ENCODE data around the gene HGFAC. TPM values are rescaled to one million over a fixed set of nuclear protein-coding genes. Genes with fewer than 3 reads are reported as not detected.
A peak's percentile ranks its signal among the peaks of the same experiment; 100 is the strongest.

Gene HGFAC
- total and polyA plus RNA-seq, 2 of the 13 experiments (the other 11 are each of a cell fraction or from before 2014, with no cell fraction given), result 8.5 to 63.6 TPM

DNA sequence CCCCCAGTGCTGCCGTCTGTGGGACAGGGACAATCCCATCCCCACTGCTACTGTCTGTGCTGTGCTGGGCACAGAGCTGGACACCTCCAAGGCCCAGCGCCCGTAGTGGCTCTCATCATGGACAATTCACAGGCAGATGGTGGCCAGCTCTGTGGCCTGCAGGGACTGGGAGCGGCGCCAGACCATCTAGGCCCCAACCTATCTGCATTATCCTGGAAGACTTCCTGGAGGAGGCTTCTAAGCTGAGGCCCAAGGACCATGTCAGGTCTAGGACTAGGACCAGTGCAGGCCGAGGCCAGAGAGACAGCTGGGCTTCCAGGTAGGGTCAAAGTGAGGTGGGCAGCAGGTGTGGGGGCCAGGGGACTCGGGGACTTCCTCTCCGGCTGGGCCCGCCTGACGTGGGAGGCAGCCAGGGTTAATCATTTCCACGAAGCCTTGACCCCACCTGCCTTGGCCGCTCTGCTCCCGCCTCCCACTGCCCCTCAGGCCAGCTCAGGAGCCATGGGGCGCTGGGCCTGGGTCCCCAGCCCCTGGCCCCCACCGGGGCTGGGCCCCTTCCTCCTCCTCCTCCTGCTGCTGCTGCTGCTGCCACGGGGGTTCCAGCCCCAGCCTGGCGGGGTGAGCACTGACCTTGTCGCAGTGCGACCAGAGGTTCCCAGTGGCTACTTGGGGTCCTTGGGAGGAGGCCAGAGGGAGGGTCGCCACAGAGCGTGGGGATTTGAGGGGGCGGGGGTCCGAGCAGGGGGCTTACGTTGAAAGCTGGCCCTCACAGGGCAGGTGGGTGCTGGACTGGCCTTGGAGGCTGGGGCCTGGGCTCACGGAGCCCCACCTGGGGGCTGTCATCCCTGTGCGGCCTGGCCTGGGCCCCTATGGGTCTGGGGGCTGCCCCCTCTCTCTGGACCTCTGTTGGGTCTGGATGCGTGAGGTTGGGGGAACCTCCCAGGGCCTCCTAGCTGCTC lies at the start of gene HGFAC (continued):
- TF ChIP-seq ZBTB4 (CRISPR knock-in tag; IDR thresholded peaks at IDR 0.05; ENCODE audit: borderline replicate concordance) (0 out of 2 replicates have a peak, but pooled peaks have one; percentile 33), MZF1 (CRISPR knock-in tag; IDR thresholded peaks at IDR 0.05; ENCODE audit: borderline replicate concordance) (no peak), ZNF30 (CRISPR knock-in tag; IDR thresholded peaks at IDR 0.05) (no peak), ZNF367 (CRISPR knock-in tag; IDR thresholded peaks at IDR 0.05; ENCODE audit: borderline replicate concordance) (no peak), MEIS2 (CRISPR knock-in tag; IDR thresholded peaks at IDR 0.05) (0 out of 2 replicates have a peak, but pooled peaks have one; percentile 17), HBP1 (CRISPR knock-in tag; IDR thresholded peaks at IDR 0.05; ENCODE audit: low read depth) (0 out of 2 replicates have a peak, but pooled peaks have one; percentile 13), SP2 (CRISPR knock-in tag; IDR thresholded peaks at IDR 0.05) (no peak), SMARCE1 (IDR thresholded peaks at IDR 0.05; ENCODE audit: borderline replicate concordance) (no peak), PAF1 (CRISPR knock-in tag; IDR thresholded peaks at IDR 0.05) (no peak), BORCS8-MEF2B (CRISPR knock-in tag; IDR thresholded peaks at IDR 0.05) (0 out of 2 replicates have a peak, but pooled peaks have one; percentile 37), ZSCAN31 (CRISPR knock-in tag; IDR thresholded peaks at IDR 0.05; ENCODE audit: low read depth) (no peak), TARDBP (CRISPR knock-in tag; IDR thresholded peaks at IDR 0.05) (no peak; the same call in 1 of the 2 replicates)

Data from HepG2 (cell line).